GM10847 (cell line): ENCODE data around the gene LBH.

Source experiments
- POLR2A ChIP-seq: IDR thresholded peaks from 2 replicates; pipeline ENCODE4 v1.6.1; 2011; ENCODE audit not compliant: insufficient read length; ENCODE audit errors: extremely low read depth

The LBH gene

DNA sequence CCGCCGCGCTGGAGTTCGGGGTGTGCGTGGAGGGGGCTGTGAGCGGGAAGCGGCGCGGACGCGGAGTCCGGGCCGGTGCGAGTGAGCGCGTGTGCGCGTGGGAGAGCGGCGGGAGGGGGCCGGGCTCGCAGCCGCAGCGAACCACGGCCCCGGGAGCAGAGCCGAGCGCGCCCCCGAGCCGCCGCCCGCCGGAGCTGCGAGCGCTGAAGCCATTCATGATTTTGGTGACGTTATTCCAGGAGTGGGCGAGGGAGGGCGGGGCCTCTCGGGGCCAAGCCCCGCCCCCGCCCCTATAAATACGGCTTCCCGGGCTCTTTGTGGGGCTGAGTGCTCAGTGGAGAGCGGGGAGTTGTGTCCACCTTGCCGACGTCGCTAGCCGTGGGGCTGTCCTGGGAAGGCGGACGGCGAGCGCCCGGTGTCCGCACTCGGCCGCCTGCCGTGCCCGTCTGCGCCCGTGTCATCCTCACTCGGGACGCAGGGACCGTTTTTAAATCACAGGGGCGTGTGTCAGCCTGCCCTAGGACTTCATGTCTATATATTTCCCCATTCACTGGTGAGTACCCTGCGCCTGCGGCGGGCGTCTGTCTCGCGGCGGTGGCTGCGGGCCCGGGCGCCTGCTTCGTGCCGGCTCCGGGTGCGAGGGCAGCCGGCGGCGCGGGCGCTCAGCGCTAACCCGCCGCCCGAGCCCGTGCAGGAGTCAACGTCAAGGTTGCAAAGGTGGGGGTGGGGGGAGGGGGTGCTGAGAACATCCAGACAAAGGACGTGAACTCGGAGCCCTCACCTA is at the start of gene LBH:
TSS of gene LBH (plus strand) at position 323 of the 784 bp plus-strand sequence. CDS start at position 528, 205 bp downstream.
- peak; percentile 91 for TF ChIP-seq POLR2A

DNA sequence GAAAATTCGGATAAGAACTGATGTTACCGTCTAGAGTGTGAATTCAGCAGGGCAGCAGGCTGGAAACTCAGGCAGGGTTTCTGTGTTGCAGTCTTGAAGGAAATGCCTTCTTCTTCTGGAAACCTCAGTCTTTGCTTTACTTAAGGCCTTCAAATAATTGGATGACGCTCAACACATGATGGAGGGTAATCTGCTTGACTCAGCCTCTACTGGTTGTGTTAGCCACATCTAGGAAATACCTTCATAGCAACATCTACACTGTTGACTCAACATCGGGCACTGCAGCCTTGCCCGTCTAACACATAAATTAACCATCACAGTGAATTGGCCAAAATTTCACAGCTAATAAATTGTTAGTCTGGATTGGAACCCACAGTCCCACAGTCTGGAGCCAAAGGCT is 47.3 kb upstream of the LBH start:
- TF ChIP-seq POLR2A, result no peak

DNA sequence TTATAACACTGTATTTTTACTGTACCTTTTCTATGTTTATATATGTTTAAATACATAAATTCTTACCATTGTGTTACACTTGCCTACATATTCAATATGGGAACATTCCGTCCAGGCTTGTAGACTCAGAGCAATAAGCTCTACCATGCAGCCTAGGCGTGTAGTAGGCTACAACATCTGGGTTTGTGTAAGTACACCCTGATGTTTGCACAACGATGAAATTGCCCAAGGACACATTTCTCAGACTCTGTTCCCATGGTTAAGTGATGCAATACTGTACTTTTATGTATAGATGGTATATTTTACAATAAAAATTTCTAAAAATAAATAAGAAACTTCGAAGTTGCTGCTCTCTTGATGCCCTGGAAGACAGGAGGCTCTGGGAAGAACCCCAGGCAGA is 46.2 kb upstream of the LBH start:
- no peak for TF ChIP-seq POLR2A

DNA sequence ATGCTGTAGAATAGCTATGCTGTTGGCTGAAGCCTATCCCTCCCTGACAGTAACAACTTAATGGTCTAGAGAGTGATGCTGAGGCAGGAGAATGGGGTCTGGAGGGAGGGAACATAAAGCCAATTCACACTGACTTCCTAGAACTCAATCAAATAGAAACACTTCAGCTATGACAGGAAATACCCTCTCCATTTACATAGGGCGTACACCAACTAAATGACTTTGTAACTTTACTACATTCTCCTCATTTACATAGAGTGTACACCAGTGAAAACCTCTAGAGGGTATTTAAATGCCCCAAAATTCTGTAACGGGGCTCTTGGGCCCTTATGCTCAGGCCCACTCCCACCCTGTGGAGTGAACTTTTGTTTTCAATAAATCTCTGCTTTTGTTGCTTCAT is 43.0 kb upstream of the LBH start:
- TF ChIP-seq POLR2A, result no peak

- TF ChIP-seq POLR2A, result no peak
Observed at GRCh38 chr2:30190637-30191036, 40.7 kb upstream of the LBH start.

DNA sequence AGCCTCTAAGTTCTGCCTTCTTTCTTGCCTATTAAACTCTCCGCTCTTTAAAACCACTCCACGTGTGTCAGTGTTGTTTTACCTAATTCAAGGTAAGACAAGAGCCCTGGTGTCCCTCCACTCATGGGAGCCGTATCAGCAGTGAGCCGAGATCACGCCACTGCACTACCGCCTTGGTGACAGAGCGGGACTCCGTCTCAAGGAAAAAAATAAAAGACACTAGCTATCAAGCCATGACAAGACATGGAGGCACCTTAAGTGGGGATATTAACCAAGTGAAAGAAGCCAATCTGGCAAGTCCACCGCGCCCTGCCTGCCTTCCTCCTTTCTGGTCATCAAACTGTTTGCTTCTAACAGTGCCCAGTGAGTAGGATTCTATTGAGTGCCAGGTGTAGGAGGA is 40.2 kb upstream of the LBH start:
- no peak for TF ChIP-seq POLR2A

GRCh38 chr2:30191819-30192271 is 39.5 kb upstream of the LBH start:
- TF ChIP-seq POLR2A, result no peak

DNA sequence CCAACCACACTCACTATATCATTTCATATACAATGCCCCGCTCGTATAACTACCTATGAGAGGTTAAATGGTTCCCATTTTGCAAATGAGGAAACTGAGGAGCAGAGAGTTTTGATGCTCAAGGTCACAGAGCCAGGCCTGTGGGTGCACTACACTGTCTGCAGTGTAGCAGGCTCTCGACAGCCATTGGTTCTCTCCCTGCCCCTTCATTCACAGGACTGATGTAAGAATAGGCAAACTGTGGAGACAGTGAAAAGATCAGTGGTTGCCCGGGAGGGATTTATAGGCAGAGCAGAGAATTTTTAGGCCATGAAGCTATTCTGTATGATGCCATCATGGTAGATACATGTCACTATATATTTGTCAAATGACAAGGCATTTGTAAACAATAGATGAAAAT is 39.0 kb upstream of the LBH start:
- no peak for TF ChIP-seq POLR2A

- TF ChIP-seq POLR2A, result no peak
Observed at GRCh38 chr2:30193104-30193681, 38.1 kb upstream of the LBH start.

- TF ChIP-seq POLR2A, result no peak
Observed at GRCh38 chr2:30194421-30194820, 36.9 kb upstream of the LBH start.

GRCh38 chr2:30195016-30195415 is 36.3 kb upstream of the LBH start:
- no peak for TF ChIP-seq POLR2A

GRCh38 chr2:30197570-30198192 is 33.7 kb upstream of the LBH start:
- TF ChIP-seq POLR2A, result no peak

- no peak for TF ChIP-seq POLR2A
Observed at GRCh38 chr2:30201990-30202389, 29.3 kb upstream of the LBH start.

DNA sequence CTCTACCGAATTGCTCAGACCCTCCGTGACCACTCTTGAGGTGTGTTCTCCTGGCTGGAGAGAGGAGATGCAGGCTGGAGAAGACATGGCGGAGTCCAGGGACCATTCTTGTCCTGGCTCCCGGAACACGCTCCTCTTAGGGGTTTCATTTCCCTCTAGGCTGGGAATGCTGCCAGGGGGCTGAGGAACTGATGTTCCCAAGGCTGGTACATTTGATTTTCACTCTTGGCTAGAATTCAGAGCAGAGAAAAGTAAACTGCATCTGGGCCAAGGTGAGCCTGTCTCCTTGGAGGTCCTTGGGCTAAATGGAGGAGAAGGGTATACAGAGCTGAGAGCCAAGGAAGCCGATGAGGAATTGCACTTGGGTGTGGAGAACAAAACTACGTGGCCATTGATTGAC is 28.2 kb upstream of the LBH start:
- no peak for TF ChIP-seq POLR2A

GRCh38 chr2:30204281-30204680 is 27.1 kb upstream of the LBH start:
- TF ChIP-seq POLR2A, result no peak

GRCh38 chr2:30205456-30205855 is 25.9 kb upstream of the LBH start:
- no peak for TF ChIP-seq POLR2A
